GM19455 (cell line): ENCODE measurements around the gene CD81.

Experiments
- ATAC-seq: cut with Tn5 transposase; IDR thresholded peaks from one replicate; pipeline ENCODE4 v1.9.1; 2021; ENCODE audit not compliant: unreplicated experiment

The CD81 gene

DNA sequence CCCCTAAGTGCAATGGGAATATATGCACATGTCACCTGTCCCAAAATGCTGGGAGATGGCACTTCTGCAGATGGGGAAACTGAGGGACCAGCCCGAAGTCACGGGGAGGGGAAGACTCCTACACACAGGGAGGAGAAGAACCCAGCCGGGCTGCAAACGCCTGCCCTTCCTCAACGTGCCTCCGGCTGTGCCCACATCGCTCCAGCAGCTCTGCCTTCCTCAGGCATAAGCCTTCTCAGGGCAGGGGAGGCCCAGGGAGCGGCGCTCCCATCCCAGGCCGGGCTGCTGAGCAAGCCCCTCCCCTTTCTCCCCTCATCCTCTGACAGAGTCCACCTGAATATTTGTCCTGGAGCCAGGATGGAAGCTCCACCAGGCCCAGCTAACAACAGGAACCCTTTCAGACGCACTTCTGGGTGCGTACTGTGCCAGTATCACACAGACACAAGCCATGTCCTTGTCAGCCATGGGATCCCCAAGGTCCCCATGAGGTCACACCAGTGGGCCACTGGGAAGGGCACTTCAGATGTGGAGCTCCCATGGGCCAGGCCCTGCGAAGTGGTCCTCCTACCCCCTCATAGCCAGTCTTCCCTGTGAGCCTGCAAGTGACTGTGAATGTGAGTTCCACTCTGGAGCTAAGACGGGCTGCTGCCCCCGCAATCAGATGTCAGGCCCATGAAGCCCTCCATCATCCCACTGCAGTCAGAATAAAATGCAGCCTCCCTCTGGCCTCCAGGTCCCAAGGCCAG lies 2.5 kb upstream of the CD81 start:
- ATAC-seq: no peak

DNA sequence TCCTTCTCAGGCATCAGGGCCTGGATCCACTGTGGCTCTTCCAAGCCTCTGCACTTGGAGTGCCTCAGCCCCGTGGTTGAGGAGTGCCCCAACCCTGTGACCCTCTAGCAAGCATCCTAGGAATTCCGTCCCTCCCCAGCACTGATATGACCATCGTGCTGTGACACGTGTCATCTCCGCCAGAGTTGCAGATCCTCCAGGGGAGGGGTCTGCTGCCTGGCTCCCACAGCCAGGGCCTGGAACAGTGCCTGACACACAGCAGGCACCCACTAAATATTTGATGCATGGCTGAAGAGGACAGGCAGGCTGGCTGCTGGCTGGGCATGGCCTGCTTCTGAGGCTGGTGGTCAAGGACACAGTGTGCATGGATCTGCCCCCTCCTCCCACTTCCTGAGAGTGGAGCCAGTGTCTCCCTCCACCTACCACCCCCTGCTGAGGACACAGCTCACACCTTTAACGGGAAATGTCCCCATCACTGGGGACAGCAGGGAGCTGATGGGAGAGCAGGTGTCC lies 1.7 kb upstream of the CD81 start:
- ATAC-seq: no peak

DNA sequence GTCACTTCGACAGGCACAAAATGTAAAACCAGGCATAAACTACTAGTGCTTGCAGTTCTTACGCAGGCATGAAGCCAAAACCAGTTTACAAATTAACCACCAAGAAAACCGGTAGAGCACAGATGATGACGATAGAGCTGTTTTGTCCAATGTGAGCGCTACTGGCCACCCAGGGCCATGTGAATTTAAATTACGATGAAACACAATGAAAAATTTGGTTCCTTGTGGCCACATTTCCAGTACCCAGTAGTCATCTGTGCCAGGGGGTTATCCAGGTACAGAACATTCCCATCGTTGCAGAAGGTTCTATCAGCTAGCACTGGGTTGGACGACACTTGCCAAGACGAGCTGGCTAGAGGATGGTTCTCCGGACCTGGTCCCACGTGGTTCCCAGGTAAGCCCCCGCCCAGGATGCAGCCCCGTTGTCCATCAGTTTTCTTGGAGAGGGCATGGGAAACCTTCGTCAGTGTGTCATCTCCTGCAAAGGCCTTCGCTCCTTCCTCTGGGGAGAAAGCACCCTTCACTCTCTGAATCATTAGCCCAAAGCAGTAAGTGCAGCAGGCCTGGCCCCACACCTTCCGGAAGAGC lies 1.1 kb upstream of the CD81 start:
- ATAC-seq: no peak

DNA sequence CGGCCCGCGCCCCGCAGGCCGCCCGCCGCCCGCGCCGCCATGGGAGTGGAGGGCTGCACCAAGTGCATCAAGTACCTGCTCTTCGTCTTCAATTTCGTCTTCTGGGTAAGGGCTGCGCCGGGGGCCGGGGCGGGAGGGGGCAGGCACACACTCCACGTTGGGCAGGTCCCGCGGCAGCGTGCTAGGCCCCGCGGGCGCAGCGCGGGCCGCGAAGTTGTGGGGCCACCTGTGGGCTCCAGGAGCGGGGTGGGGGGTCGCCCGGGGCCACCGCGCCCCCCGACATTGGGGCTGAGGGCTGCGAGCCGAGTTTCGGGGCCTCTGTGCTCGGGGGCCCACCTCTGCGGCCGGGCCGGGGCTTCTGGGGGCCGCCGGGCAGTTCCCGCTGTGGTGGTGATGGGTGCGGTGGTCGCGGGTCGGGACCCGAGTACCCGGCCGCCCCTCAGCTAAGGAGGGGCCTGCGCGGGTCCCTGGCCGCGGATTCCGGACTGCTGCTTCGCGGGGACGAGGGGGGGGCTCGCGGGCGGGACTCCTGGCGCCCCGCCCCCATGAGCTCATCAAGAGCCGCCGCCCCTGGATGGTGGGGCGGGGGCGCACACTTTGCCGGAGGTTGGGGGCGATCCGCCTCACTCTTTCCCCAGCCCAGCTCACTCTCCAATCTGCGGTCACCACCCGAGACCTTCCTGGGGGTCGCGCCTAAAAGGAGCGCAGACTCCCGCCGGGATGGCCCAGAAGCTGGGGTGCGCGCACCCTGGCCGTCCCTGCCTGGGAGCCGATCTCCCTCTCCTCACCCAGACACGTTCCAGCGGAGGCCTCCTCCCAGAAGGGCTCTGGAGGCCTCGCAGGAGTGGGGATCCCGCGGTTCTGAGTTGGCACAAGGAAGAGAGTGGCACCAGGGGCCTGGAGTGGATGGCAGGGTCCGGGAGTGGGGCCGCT lies 667 bp downstream of the CD81 start:
- no peak for ATAC-seq

DNA sequence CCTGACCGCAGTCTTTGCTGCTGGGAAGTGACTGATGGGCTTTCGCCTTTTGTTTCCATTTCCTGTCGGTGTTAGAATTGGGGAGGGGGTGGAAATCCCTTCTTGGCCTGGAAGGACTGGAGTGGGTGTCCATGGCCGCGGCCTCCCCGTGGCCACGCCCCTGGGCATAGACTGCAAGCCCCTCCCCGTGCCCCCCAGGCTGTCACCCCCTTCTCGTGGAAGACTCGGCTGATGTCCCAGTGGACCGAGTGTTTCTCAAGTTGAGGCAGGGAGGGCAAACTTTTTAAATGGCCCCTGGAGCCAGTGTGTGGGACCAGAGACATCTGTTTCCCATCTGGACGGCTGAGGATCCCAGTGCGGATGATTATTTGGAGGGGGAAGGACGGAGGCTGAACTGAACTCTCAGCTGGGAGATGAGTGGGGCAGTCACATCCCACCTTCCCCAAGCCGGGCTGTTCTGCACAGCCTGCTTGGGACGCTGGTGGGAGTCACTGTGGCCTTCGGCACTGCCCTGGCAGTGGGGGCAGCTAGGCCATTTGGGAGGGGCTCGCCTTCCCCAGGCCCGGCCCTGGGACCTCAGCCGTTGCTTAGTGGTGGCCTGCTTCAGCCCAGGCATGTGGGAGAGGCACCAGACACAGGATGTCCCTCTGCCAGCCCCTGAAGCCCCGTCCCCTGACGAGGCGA lies 1.6 kb downstream of the CD81 start:
- no peak for ATAC-seq

DNA sequence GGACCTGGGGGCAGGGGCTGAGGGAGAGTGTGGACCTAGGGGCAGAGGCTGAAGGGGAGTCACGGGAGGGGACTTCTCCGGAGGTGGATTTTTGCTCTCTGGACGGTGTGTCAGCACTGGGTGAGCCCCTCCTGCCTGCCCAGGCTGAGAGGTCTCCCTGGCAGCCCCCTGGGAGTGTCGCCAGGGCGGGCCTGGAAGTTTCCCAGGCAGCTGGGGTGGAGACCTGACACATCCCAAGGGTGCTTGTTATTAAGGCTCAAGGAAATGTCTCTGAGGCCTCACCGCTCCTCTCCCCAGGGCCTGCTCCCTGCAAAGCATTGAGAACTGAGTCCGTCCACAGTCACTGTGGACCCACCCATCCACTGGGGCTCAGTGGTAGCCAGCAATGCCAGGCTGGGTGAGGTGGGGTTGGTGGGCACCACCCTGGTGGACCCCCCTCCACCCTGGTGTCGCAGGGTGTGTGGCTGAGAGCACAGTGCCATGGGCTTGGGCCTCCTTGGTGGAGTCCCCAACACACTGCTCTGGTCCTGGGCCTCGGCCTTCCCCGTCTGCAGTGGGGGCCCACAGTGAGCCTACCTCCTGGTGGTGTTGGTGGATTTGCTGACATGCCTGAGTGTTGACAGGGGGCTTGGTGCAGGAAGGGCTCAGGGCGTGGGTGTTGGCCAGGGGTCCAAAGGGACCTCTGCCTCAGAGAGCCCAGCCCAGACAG lies 2.5 kb downstream of the CD81 start:
- no peak for ATAC-seq

DNA sequence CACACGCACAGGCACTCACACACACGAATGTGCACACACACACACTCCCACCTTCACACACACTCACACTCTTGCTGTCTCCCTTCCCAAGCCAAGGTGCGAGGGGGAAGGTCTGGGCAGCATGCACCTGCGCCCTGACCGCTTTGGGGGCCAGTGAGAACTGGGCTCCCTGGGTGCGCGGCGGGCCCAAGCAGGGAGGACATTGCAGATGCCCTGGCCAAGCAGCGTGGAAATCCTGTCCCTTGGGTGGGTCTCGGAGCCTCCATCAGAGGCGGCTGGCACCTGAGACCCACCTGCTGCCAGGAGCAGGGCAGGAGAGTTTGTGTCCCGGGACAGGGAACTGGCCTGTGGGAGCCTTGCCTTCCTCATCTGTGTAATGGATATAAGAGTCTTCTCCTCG lies 3.3 kb downstream of the CD81 start:
- ATAC-seq: no peak

DNA sequence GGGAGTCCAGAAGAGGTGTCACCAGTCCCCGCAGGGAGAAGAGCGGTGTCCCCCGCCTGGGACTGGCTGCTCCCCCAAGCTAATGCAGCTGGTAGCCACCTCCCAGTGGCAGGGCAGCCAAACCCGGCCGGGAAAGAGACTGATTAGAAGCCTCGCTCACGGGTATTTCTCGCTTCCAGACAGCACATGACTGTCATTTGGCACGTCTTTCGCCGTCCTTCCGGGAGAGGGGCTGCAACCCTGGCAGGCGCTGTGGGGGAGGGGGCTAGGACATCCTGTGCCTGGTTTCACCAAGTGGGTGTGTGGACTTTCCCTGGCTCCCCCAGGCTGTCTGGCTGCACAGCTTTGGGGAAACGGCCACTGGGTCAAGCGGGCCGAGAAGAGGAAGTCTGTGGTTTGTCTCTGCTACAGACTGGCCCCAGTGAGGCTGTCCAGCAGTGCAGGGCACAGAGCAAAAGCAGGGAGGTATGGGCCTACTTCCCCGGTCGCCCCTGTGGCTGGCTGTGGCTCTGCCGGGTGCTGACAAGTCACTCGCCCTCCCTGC lies 3.8 kb downstream of the CD81 start:
- no peak for ATAC-seq

DNA sequence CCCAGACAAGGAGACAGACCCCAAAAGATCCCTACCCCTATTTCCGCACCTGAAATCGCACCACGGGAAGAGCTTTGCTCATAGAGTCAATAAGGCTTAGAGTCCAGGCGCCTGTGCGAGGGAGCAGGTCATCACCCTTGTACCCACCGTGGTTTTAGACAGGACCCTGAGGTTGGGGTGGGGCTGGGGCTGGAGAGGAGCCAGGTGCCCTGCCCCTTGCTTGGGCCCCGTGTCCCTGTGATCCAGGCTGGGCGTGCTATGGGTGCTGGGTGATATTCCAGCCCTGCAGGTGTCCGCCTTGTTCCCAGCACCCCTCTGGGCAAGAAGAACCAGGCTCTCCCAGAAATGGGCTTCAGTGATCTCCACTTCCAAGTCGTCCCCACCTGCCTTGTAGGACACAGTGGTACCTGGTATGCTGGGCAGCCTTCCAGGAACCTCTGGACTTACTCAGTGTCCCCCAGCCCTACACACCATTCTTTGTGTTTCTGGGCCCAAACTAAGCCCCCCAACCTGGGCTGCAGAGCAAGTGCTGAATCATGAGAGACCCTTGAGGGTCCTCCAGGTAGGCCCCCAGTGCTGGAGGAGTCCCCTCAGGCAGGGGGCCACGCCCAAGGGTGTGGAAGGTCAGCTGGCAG lies 4.5 kb downstream of the CD81 start:
- no peak for ATAC-seq

DNA sequence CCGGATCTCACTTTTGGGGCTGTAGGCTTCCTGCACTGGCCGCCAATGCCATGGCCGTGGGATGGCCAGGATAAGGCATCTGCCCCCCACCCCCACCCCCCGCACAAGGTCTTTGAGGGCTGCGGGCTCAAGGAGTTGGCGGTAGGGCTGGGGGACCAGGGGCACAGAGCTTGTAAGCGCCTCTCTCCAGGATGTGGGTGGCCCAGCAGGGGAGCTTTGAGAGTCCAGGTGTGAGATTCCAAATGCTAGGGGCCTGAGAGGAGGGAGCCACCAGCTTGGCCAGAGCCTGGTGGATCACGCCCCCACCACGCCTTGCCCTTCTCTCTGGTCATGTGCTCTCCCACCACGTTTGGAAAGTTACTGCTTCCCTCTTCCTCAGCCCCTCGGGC lies 5.0 kb downstream of the CD81 start:
- ATAC-seq: no peak

DNA sequence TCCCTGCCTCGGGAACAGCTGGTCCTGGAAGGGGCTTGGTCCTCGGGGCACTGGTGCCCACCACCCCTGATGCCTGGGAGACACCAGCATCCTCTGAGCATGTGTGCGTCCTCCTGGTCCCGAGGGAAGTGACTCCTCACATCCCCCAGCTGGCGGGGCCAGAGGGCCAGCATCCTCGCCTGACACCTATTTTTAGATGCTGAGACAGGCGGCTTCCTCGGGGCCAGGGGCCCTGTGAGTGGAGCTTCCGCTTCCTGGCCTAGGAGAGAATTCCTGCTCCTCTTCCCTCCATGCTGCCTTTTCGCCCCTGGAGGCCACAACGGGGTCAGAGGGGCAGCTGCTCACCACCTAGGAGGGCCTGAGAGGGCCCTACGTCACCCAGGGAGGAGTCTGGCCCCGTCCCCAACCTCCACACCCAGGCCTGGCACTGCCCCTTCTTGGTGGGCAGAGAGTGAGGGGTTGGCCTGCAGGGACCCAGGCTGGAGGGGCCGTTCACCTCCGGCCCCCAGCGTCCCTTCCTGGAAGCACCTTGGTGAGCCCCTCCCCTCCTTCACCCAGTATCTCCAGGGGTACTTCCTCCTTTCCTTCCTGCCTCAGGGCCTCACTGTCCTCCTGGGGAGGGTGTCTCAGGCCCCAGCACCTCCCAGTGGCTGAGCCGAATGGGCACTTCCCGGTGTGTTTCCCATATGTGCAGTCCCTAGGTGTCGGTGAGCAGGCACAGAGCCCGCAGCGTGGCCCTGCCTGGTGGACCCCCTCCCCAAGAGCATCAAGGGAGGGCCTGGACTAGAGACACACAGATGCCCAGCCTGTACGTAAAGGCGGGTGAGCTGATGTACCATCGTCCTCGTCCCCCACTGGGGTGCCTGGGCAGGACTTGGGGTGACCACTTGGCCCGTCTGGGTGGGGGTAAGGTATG lies 6.1 kb downstream of the CD81 start:
- no peak for ATAC-seq

DNA sequence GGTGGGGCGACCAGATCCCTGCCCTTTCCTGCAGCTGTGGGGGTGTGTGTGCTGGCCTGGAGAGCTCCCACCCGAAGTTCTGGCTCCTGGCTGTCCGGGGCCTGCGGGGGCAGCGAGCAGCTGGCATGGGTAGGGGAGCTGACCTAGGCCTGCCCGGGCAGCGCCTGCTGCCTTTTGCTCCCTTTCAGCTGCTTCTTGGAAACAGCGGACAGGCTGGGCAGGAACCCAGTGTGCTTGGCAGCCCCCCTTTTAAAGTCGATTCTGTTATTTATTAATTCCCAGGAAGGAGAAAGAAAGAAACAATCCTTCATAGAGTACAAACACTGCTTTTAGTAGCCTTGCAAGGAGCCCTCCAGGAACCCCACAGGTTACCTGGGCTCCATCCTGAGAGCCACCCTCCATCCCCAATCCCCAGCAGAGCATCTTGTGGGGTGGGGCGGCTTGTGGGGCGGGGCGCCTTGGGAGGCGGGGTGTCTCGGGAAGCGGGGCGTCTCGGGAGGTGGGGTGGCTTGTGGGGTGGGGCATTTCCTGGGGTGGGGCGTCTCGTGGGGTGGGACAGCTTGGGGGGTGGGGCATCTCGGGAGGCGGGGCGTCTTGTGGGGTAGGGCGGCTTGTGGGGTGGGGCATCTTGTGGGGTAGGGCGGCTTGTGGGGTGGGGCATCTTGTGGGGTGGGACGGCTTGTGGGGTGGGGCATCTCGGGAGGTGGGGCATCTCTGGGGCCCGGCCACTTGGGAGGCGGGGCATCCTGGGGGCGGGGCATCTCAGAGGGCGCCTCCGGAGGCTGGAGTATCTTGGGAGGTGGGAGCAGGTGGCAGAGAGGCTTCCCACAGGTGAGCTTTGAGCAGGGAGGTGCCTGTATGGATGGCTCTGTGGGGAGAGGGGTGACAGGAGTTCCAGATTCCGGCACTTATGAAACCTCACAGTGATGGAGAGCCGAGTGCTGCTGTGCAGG lies 7.0 kb downstream of the CD81 start:
- no peak for ATAC-seq

DNA sequence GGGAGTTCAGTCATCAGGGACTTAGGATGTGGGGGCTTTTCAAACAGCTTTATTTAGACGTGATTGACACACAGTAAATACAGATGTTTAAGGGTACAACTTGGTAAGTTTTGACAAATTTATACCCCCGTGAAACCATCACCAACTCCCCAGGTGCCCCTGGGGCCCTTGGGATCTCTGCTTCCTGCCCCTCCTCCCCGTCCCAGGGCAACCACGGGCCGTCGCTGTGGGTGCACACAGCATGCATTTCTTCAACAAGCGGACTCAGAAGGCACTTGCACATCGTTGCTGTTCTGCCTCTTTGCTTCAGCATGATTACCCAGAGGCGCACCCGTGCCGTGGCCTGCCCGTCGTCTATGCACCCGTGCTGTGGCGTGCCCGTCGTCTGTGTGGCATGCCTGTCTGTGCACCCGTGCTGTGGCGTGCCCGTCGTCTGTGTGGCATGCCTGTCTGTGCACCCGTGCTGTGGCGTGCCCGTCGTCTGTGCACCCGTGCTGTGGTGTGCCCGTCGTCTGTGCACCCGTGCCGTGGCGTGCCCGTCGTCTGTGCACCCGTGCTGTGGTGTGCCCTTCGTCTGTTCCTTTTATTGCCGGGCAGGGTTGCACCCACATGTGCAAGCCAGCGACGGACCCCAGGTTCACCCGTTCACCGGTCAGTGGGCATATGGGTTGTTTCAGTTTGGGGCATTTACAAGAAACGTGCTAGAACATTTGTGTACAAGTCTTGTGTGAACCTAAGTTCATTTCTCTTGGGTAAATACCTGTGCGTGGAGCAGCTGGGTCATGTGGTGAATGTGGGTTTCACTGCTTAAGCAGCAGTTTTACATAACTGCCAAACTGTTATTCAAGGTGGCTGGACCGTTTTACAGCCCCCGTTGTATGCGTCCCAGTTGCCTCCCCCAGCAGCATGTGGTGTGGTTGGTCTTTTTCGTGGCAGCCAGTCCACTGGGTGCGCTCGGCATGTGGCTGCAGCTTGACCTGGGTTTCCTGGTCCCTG lies 8.3 kb downstream of the CD81 start:
- no peak for ATAC-seq

DNA sequence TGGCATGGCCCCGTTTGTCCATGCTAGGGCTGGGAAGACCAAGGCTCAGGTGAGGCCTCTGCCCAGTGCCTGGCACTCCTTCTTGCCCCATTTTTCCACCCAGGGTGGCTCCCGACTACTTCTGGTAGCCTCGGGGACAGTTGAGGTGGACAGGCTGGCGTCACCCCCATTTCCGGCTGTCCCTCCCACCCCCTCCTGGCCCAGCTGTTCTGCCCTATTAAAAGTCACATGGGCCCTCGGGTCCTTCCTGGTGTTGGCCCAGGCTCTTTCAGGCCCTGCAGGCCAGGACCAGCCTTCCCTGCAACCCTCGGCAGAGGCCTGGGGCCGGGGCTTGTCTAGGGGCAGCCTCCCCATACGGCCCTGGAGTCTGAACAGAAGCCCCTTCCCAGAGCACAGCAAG lies 9.5 kb downstream of the CD81 start:
- ATAC-seq: no peak

DNA sequence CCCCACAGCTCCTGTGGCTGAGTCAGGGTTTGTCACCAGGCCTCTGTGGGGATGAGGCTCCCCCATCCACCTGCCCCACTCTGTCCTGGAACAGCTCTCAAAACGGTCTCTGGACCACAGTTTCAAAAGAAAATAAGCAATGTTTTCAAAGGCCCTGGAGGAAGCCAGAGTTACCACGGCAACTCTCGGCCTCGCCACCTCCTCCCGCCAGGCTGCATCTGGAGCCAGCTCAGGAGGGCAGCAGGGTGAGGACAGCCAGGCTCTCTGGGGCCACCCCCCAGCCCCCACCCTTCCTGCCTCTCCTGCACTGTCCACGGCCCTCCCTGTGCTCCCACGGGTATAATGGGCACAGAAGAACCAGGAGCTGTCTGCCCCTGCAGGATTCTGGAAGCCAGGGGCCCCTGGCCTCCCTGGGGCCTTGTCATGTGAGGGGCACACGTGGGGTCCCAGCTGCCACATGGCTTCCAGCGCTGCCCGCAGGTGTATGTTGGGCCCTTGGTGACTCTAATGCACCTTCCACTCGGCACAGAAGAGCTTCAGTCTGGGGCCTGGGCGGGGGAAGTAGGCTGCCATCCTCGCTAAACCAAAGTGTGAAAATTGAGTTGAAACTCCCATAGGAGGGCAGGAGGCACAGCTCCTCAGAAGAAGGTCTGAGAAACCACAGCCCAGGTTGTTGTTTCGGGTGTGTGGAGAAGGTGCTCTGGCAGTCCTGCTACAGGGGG lies 10.3 kb downstream of the CD81 start:
- no peak for ATAC-seq
